ENCODE measurements around the gene MAP3K2. TPM values are rescaled to one million over a fixed set of nuclear protein-coding genes. Genes with fewer than 3 reads are reported as not detected.

The MAP3K2 gene
- total and polyA plus RNA-seq, 2 donors (not counting 3 experiments of a cell fraction or from before 2014, with no cell fraction given), result 3.4 to 25.7 TPM

- no peak for FAIRE-seq
- TF ChIP-seq MAX (IDR thresholded peaks at IDR 0.05; ENCODE audit: insufficient read depth, insufficient read length) (no peak), POLR2A (IDR thresholded peaks at IDR 0.05; ENCODE audit: low read depth, low read length) (no peak), MYC (IDR thresholded peaks at IDR 0.05; ENCODE audit: low read depth, low read length) (no peak), JUN (IDR thresholded peaks at IDR 0.05; ENCODE audit: borderline replicate concordance, insufficient read depth, insufficient read length, low read depth) (no peak), EZH2 (IDR thresholded peaks at IDR 0.05; ENCODE audit: borderline replicate concordance, low read depth, low read length, severe bottlenecking) (no peak), POLR2AphosphoS5 (IDR thresholded peaks at IDR 0.05; ENCODE audit: insufficient read depth, low read depth, low read length) (no peak), GATA2 (IDR thresholded peaks at IDR 0.05; ENCODE audit: insufficient read depth, insufficient read length, low read depth, low read length) (no peak), FOS (IDR thresholded peaks at IDR 0.05; ENCODE audit: borderline replicate concordance, insufficient read depth, low read length) (no peak)
- TF ChIP-seq, protein P1, sequence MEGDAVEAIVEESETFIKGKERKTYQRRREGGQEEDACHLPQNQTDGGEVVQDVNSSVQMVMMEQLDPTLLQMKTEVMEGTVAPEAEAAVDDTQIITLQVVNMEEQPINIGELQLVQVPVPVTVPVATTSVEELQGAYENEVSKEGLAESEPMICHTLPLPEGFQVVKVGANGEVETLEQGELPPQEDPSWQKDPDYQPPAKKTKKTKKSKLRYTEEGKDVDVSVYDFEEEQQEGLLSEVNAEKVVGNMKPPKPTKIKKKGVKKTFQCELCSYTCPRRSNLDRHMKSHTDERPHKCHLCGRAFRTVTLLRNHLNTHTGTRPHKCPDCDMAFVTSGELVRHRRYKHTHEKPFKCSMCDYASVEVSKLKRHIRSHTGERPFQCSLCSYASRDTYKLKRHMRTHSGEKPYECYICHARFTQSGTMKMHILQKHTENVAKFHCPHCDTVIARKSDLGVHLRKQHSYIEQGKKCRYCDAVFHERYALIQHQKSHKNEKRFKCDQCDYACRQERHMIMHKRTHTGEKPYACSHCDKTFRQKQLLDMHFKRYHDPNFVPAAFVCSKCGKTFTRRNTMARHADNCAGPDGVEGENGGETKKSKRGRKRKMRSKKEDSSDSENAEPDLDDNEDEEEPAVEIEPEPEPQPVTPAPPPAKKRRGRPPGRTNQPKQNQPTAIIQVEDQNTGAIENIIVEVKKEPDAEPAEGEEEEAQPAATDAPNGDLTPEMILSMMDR (IDR thresholded peaks at IDR 0.05; ENCODE audit: extremely low read depth in 1 of 2, insufficient read depth in 1 of 2, low read depth in 1 of 2, low read length in 2 of 2), result no peak
- CTCF ChIA-PET, result interaction anchor here (1.5 kb wide), 1 partner anchor 22 kb away, joined by 4 read pairs; no protein-coding TSS in a partner anchor
Measured at GRCh38 chr2:127382831-127383230, 4.9 kb downstream of the MAP3K2 start.

More at GRCh38 chr2:127382831-127383230, 4.9 kb downstream of the MAP3K2 start:
- intact Hi-C loops (cut with micrococcal nuclease), result no loop called here
- Histone ChIP-seq H4K20me1 (replicated peaks; ENCODE audit: control insufficient read depth, extremely low read depth, insufficient read depth, low read length) (peaks cover 9% of the 10 kb centered on the region), H3K79me2 (ENCODE audit: control insufficient read depth, insufficient read depth, low read length) (peaks cover 78% of the 10 kb centered on the region), H3K36me3 (ENCODE audit: control insufficient read depth in 2 of 2, extremely low read depth in 1 of 2, insufficient read depth in 2 of 2, low read length in 2 of 2) (no peaks in the 10 kb centered on the region), H3K4me3 (replicated peaks in 1 of 3; ENCODE audit: insufficient read depth in 1 of 3, low read depth in 1 of 3, low read length in 3 of 3) (no peak overlapping the region), H3K9me3 (replicated peaks; ENCODE audit: control insufficient read depth, insufficient read depth, low read length) (no peaks in the 10 kb centered on the region), H3K27me3 (ENCODE audit: control insufficient read depth in 2 of 2, insufficient read depth in 2 of 2, low read length in 2 of 2) (no peaks in the 10 kb centered on the region), H3K4me1 (ENCODE audit: control insufficient read depth, extremely low read depth, insufficient read depth, low read length) (peaks cover 29% of the 10 kb centered on the region), H3K9ac (replicated peaks; ENCODE audit: extremely low read depth, insufficient read depth, low read length) (no peak overlapping the region), H3K4me2 (ENCODE audit: insufficient read depth, low read length) (no peak overlapping the region), H3K27ac (ENCODE audit: insufficient read depth, low read depth, low read length) (no peak overlapping the region), H3K9me1 (replicated peaks; ENCODE audit: control insufficient read depth, extremely low read depth, insufficient read depth, low read length) (peaks cover 4% of the 10 kb centered on the region), H2AFZ (ENCODE audit: low read depth, low read length) (no peak overlapping the region)
- POLR2A ChIA-PET, result no interaction called here
- no TSS peak for BruUV-seq (replicated peaks)
- dilution Hi-C loops (cut with MboI; ENCODE audit: extremely low pct_ligation_motif_present, low sequenced_read_pairs), result no loop called here
- no peak for DNase-seq (ENCODE audit: low read depth, low spot score)
